IPS-18c (cell line): ENCODE measurements around the gene UVSSA.
"Not testable (repeated sequence)": the region's sequence is repeated elsewhere in the genome, so short reads cannot be mapped to it uniquely, and the experiment has no call there.

Experiments
- H3K4me3 ChIP-seq: 2 replicates; pipeline ENCODE4 v1.7.0; 2013; ENCODE audit warnings: low read depth, mild to moderate bottlenecking, low read length, moderate library complexity; ENCODE audit not compliant: insufficient read depth
- H3K9me3 ChIP-seq: one replicate; pipeline ENCODE4 v1.6.1; 2013; ENCODE audit warnings: mild to moderate bottlenecking, low read length, moderate library complexity; ENCODE audit not compliant: control insufficient read depth, insufficient read depth

The UVSSA gene

DNA sequence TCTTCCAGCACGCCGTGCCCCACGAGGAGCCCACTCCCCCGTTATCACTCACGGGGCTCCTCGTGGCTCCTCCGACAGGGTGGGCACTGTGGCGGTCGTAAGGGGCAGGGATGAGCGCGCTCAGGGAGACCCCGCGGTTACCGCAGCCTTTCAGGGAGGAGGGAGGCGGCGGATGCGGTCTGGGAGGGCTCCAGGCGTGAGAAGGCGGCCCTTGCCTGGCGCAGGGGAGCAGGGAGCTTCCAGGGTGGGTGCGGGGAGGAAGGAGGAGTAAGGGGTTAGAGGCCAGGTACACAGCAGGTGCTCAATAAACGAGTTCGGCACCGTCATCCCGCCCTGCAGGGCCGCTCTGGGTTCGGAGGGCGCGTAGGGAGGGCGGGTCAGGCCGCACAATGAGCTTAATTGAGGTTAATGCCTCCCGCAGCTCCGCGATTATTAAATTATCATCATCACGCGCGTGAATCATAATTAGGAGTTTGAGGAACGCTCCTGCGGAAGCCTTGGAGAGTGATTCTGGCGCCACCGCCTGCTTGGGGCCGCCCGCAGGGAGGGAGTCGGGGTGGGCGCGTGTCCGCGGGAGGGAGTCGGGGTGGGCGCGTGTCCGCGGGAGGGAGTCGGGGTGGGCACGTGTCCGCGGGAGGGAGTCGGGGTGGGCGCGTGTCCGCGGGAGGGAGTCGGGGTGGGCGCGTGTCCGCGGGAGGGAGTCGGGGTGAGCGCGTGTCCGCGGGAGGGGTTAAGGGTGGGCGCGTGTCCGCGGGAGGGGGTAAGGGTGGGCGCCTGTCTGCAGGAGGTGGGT lies 66.9 kb downstream of the UVSSA start:
- no peak overlapping the region for H3K4me3 ChIP-seq

DNA sequence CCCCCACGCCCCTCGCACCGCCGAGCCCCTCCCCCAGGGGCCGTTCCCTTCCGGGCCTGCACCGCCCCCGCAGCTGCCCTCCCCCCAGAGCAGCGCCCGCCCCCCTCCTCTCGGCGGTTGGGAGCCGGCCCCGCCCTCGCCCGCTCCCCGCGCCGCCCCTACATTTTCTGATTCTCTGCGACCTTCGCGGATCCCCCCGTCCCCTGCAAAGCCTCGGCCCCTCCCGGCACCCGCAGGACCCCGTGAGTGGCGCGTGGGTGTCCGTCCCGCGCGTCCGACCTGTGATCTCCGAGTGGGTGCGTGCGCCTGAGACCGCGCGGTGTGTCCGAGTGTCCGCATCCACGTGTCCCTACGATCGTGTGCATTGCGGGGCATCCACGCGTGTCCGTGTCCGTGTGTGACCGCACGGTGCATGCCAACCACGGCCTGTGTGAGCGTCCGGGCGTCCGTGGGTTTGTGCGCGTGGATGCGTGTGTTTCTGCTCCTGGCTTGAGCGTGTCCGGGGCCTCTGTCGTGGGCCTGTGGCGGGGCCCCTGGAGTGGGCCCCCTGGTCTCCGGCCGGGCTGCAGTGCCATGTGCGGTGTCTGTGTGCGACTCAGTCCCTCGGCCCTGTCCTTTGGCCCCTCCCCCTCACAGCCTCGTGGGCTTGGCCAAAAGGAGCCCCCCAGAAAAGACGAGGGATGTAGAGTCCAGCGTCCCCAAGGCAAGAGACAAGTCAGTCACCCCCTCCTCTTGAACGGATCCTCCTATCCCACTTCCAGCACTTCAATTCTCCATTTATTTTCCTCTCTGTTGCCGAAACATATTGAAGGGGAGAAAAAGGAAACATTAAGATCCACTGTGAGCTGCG lies 68.0 kb downstream of the UVSSA start:
- H3K4me3 ChIP-seq, result no peak overlapping the region
- no peaks in the 10 kb centered on the region for H3K9me3 ChIP-seq

More for the DNA sequence above, 66.9 kb downstream of the UVSSA start:
- no peaks in the 10 kb centered on the region for H3K9me3 ChIP-seq

DNA sequence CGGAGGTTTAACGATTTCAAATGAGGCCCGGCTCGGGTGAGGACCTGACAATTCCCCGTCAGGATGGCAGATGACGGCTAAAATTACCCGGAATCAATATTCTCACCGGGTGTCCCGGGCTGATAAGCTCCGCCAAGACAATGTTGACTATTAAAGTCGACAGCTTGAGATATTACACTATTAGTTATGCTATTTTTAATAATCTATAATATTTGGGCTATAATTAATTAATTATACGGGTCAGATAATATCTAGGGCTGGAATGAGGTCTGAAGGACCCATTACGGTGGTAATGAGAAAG lies 68.6 kb downstream of the UVSSA start:
- no peak overlapping the region for H3K4me3 ChIP-seq
- H3K9me3 ChIP-seq, result no peaks in the 10 kb centered on the region

DNA sequence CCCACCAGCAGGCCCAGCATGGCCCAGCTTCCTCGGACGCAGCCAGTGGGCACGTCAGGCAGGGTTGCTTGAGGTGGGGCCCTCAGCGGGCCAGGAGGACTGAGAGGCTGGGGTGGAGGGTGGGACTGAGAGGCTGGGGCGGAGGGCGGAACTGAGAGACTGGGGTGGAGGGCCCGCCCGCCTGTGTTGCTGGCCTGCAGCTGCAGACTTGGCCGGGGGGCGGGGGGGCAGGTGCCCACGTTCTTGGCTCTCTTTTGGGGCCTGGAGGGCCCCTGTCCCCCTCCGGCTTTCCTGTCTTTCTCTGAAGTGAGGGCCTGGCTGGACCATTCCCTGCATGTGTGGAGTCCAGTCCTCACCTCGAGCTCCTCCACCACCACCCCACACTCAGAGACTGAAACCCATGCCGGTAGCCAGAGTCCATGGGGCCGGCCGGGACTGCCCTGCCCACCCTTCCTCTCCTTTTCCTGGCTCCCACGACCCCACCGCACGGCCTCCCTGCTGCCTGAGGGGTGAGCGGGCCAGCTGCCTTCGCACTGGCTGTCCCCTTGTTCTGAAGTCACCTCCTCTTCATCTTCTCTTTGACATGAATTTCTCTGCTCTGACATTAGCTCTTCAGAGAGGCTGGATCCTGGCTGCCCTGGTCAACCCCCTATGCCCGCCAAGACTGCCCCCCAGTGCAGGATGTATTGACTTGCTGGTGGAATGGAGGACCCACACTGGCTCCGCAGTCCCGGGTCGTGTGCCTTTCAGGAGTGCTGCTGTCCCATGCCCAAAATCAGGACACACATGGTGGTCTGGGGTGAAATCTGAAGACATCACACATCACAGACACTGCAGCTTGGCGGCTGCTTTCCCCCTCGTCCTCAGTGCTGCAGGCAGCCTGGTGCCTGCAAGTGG lies 69.3 kb downstream of the UVSSA start:
- no peaks in the 10 kb centered on the region for H3K9me3 ChIP-seq

DNA sequence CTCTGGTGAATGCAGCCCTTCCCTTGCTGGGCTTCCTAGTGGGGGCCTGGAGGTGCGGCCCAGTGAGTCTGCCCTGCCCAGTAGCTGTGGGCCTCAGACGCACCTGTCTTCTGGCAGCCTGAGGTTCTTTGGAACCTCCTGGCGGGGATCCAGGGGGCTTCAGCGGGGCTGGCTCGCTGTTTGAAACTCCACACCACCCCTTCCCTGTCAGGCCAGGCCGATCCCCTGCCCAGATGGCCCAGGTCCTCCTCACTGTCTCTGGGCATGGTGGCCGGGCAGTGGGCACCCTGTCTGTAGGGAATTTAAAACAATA lies 69.9 kb downstream of the UVSSA start:
- H3K4me3 ChIP-seq, result no peak overlapping the region
- H3K9me3 ChIP-seq, result no peaks in the 10 kb centered on the region

More for the DNA sequence above, 69.3 kb downstream of the UVSSA start:
- H3K4me3 ChIP-seq, result no peak overlapping the region

DNA sequence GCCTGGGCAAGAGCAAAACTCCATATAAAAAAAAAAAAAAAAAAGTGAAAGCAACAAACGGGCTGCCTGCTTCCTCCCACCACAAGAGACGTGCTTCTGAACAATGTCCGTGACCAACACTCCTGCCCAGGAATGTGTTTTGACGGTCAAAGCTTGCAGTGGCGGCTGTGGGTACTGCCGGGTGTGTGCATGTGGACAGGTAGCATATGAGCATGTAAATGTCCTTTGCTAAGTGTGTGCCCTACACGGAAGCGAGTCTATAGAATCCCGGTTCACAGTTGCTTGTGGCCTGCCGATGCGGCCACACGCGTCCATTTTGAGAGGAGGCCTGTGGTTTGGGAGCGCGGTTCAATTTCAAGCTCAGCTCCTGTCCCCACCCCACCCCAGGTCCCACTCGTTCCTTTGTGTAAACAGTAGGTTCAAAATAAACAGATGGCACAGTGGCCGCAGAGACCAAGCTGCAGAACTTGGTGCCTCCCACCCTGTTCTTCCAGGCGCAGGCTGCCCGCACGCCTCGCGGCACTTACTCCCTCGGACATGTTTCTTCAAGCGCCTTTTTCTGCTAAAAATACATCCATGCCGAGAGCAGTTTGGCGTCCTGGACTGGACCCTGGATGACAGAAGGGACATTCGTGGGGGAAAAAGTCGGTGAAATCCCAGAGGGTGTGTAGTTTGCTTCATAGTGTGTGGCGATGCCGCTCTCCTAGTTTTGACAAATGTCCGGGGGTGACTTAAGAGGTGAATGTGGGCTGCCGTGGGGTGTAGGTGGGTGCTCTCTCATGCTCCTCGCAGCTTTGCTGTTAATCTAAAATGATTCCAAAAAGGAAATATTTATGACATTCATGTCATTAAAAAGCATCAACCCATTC lies 70.7 kb downstream of the UVSSA start:
- Histone ChIP-seq H3K9me3 (no peaks in the 10 kb centered on the region), H3K4me3 (no peak overlapping the region)

DNA sequence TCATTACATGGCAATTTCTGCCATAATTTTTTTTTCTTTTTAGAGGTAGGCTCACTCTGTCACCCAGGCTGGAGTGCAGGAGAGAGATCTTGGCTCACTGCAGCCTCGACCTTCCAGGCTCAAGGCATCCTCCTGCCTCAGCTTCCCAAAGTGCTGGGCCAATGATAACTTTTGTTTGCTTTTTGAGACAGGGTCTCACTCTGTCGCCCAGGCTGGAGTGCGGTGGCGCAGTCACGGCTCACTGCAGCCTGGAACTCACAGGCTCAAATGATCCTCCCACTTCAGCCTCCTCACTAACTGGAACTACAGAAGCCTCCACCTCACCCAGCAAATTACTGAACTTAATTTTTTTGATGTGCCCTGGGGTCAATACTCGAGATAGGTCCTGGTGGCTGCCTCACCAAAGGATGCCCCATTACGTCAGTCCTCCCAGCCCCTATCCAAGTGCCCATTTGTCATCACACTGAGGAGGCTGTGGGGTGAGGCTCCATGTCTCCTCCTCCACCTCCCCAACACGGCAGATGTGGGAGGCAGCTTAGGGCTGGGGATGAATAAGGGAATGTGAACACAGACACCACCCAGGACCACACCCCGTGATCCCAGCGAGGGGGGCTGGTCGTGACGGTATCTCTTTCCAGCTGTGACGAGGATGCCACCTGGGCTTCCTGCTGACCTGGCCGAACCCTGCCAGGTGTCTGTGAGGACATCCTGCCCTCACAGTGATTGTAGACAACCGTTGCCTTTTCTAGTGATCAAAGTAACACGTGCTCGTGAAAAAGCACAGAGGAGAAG lies 71.7 kb downstream of the UVSSA start:
- H3K9me3 ChIP-seq, result no peaks in the 10 kb centered on the region
- H3K4me3 ChIP-seq, result no peak overlapping the region

DNA sequence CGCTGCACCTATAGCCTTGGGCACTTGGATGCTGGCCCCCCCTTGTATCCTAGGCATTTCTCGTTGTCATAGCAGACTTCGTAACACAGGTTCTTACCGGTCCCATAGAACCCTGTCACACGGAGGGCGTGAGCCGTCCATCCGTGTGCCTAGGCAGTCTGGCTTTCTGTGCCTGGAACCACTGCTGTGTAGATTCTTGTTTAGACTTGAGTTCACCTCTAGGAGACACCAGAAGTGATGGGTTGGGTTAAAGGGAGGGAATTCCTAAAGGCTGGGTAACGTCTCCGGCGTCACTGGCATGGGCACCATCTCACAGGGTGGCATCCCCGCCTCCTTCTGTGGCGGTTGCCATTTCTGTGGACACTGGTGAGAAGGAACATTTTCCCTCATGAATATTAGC lies 72.7 kb downstream of the UVSSA start:
- no peaks in the 10 kb centered on the region for H3K9me3 ChIP-seq
- no peak overlapping the region for H3K4me3 ChIP-seq

DNA sequence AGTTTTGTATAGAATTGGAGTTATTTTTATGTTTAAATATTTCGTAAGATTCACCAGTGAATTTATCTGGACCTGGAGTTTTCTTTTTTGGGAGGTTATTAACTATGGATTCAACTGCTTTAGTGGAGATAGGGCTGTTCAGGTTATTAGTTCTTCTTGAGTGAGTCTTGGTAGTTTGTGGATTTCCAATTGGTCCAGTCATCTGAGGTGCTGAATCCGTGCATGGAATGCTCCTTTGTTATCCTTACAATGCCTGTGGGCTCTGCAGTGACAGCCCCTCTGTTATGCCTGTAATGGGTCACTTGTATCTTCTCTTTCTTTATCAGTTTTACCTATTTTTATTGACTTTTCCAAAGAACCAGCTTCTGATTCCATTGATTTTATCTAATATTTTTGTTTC lies 74.6 kb downstream of the UVSSA start:
- Histone ChIP-seq H3K4me3 (no peak overlapping the region), H3K9me3 (no peaks in the 10 kb centered on the region)

DNA sequence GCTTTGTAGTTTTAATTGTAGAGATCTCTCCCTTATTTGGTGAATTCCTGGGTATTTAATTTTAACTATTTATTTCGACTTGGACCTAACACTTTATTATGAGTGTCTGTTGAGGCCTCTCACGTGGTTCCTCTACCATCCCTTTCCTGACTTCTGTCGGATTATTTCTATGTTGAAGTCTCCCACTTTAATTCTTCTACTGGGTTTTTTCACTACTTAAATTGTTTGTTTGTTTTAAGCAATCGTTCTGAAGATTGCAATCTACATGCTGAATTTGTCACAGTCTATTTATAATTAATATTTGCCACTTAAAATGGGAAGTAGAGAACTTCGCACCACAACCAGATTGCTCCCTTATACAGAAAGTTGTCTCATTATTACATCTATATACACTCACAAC lies 80.0 kb downstream of the UVSSA start:
- Histone ChIP-seq H3K4me3 (no peak overlapping the region), H3K9me3 (no peaks in the 10 kb centered on the region)

DNA sequence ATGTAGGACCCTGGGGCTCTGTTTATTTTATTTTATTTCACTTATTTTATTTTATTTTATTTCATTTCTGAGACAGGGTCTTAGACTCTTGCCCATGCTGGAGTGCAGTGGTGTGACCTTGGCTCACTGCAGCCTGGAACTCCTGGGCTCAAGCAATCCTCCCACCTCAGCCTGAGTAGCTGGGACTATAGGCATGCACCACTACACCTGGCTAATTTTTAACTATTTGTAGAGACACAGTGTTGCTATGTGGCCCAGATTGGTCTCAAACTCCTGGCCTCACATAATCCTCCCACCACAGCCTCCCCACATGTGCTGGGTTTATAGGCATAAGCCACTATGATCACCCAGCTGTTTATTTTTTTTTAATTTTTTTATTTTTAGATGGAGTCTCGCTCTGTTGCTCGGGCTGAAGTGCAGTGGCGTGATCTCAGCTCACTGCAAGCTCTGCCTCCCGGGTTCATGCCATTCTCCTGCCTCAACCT lies 96.7 kb downstream of the UVSSA start:
- H3K9me3 ChIP-seq, H3K4me3 ChIP-seq: not testable (repeated sequence)
